Measurements from ENCODE around the gene NFKBIE.

- TF ChIP-seq CTCF (IDR thresholded peaks at IDR 0.05; ENCODE audit: poor library complexity) = no peak
- TF ChIP-seq EZH2 (IDR thresholded peaks at IDR 0.05; ENCODE audit: borderline replicate concordance) = no peak
- TF ChIP-seq EZH2phosphoT487 (IDR thresholded peaks at IDR 0.05; ENCODE audit: low read depth, severe bottlenecking, unreplicated experiment) = no peak
Measured at GRCh38 chr6:44228836-44229235, 36.5 kb downstream of the NFKBIE start.

All from hepatocyte (in vitro differentiated cells).